ENCODE measurements around the gene ASCL5.
A peak's percentile ranks its signal among the peaks of the same experiment; 100 is the strongest.
"Not testable (repeated sequence)": the region's sequence is repeated elsewhere in the genome, so short reads cannot be mapped to it uniquely, and the experiment has no call there.

ASCL5 gene

GRCh38 chr1:201126832-201127754 lies at the start of gene ASCL5:
TSS of gene ASCL5 (minus strand) at chr1:201127184. CDS start at chr1:201115372, 11,812 bp downstream.
- no peak for DNase-seq

- no peak for DNase-seq
These were observed 49.0 kb upstream of the ASCL5 start for GRCh38 chr1:201175820-201176500.

GRCh38 chr1:201173736-201174135 lies 46.8 kb upstream of the ASCL5 start:
- no peak for DNase-seq

- DNase-seq: no peak
These were observed 46.1 kb upstream of the ASCL5 start for GRCh38 chr1:201172999-201173610.

- DNase-seq: no peak
These were observed 45.3 kb upstream of the ASCL5 start for GRCh38 chr1:201172326-201172725.

- no peak for DNase-seq
These were observed 44.4 kb upstream of the ASCL5 start for GRCh38 chr1:201171063-201172036.

GRCh38 chr1:201170533-201171062 lies 43.6 kb upstream of the ASCL5 start:
- DNase-seq: no peak

GRCh38 chr1:201169971-201170532 lies 43.1 kb upstream of the ASCL5 start:
- no peak for DNase-seq

- DNase-seq: no peak
These were observed 42.2 kb upstream of the ASCL5 start for GRCh38 chr1:201169203-201169602.

GRCh38 chr1:201167041-201167991 lies 40.3 kb upstream of the ASCL5 start:
- DNase-seq: no peak

- DNase-seq: no peak
These were observed 37.7 kb upstream of the ASCL5 start for GRCh38 chr1:201164645-201165044.

- no peak for DNase-seq
These were observed 36.7 kb upstream of the ASCL5 start for GRCh38 chr1:201163707-201164106.

GRCh38 chr1:201163036-201163435 lies 36.1 kb upstream of the ASCL5 start:
- DNase-seq: not testable (repeated sequence)

- no peak for DNase-seq
These were observed 31.0 kb upstream of the ASCL5 start for GRCh38 chr1:201157949-201158348.

GRCh38 chr1:201156819-201157218 lies 29.8 kb upstream of the ASCL5 start:
- no peak for DNase-seq

GRCh38 chr1:201156346-201156745 lies 29.4 kb upstream of the ASCL5 start:
- no peak for DNase-seq

- DNase-seq: no peak
These were observed 28.4 kb upstream of the ASCL5 start for GRCh38 chr1:201155354-201155753.

- DNase-seq: peak; percentile 86
These were observed 27.6 kb upstream of the ASCL5 start, which contains the start of gene TMEM9 for GRCh38 chr1:201154389-201155165. TSS of gene TMEM9 (minus strand) at chr1:201154474. CDS start at chr1:201153923, 551 bp downstream.
